Erythroblast (primary cell): ENCODE results near the gene PRDM12.

Source experiments
- DNase-seq, 2 experiments: peaks; one replicate each; lab custom pipeline; 2025; lab: John Stamatoyannopoulos, UW
- GATA1 ChIP-seq: IDR thresholded peaks from 2 replicates; pipeline ENCODE4 v1.6.1; 2011; ENCODE audit warnings: low read depth, mild to moderate bottlenecking, control low read depth, low read length, moderate library complexity
- POLR2A ChIP-seq: IDR thresholded peaks from 2 replicates; pipeline ENCODE4 v1.6.1; 2011; ENCODE audit warnings: mild to moderate bottlenecking, low read length

PRDM12 gene

GRCh38 chr9:130720762-130721161 lies 56.4 kb downstream of the PRDM12 start:
- no peak for TF ChIP-seq POLR2A
- no peak for TF ChIP-seq GATA1
- DNase-seq = no peak

- DNase-seq = no peak
Observed at GRCh38 chr9:130728721-130729120, 64.3 kb downstream of the PRDM12 start.

GRCh38 chr9:130729145-130729544 lies 64.8 kb downstream of the PRDM12 start:
- DNase-seq = no peak
- TF ChIP-seq GATA1 = no peak
- no peak for TF ChIP-seq POLR2A

More at GRCh38 chr9:130728721-130729120, 64.3 kb downstream of the PRDM12 start:
- TF ChIP-seq GATA1 = no peak
- no peak for TF ChIP-seq POLR2A

GRCh38 chr9:130731355-130731754 lies 67.0 kb downstream of the PRDM12 start:
- no peak for DNase-seq
- no peak for TF ChIP-seq GATA1
- TF ChIP-seq POLR2A = no peak

GRCh38 chr9:130732136-130732535 lies 67.7 kb downstream of the PRDM12 start:
- no peak for TF ChIP-seq GATA1
- TF ChIP-seq POLR2A = no peak
- no peak for DNase-seq
